ENCODE results near the gene RGPD5.
"Not testable (repeated sequence)": the region's sequence is repeated elsewhere in the genome, so short reads cannot be mapped to it uniquely, and the experiment has no call there.

RGPD5 gene
- long read RNA-seq, partial matches to known transcripts, result 4 of 7 reads
- long read RNA-seq, other reads (novel, unspliced or antisense), result 3 of 7 reads

DNA sequence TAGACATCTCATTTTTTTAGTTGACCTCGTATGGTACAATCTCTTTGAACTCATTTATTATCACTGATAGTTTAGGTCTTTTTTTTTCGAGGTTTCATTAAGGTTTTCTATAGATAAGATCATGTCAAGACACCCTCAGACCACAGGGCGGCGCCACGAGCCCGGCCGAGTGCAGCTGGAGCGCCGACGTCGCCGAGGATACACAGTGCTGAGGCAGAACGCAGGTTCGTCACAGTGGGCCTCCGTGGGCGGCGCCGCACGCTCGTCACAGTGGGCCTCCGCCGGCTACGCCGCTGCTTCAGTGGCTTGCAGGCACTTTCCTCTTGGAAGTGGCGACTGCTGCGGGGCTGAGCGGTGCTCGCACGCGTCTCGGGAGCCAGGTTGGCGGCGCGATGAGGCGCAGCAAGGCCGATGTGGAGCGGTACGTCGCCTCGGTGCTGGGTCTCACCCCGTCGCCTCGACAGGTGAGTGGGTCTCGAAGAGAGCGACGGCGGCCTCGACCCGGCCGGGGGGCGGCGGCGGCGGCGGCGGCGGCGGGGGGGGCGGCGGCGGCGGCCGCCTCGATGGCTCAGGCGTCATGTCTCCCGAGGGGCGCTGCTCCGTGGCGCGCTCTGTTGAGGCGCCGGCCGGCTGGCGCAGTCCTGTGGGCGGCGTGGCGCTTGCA, at the start of gene RGPD5:
RGPD5 (plus strand) TSS at position 232 of the 664 bp plus-strand sequence; CDS start at position 393, 161 bp downstream.
- not testable (repeated sequence) for H3K4me3 ChIP-seq (replicated peaks; ENCODE audit: insufficient read depth, low read length); H3K27ac ChIP-seq (replicated peaks); H3K27me3 ChIP-seq (ENCODE audit: insufficient read depth, poor library complexity, severe bottlenecking); DNase-seq (ENCODE audit: low read depth in 1 of 2, low spot score in 1 of 2)

DNA sequence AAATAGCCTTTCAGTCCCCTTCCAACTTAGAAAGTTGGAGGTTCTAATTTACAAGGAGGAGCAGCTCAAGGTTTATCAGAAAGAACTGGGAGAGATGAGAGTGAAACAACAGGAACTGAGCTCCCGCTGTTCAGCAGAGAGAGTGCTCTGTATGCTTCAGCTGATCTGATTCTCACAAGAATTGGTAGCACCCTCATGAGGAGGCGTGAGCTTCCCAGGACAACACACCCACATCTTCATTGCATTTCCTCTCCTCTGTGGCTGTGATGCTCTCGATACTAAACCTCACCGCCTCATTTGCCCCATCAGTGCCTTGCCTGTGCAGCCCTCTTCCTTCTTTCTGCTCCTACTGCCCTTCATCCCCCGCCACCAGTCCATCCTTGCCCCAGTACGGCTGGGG, 42.5 kb upstream of the RGPD5 start:
- not testable (repeated sequence) for H3K27ac ChIP-seq (replicated peaks); H3K27me3 ChIP-seq (ENCODE audit: insufficient read depth, poor library complexity, severe bottlenecking); DNase-seq (ENCODE audit: low read depth in 1 of 2, low spot score in 1 of 2); H3K4me3 ChIP-seq (replicated peaks; ENCODE audit: insufficient read depth, low read length)

DNA sequence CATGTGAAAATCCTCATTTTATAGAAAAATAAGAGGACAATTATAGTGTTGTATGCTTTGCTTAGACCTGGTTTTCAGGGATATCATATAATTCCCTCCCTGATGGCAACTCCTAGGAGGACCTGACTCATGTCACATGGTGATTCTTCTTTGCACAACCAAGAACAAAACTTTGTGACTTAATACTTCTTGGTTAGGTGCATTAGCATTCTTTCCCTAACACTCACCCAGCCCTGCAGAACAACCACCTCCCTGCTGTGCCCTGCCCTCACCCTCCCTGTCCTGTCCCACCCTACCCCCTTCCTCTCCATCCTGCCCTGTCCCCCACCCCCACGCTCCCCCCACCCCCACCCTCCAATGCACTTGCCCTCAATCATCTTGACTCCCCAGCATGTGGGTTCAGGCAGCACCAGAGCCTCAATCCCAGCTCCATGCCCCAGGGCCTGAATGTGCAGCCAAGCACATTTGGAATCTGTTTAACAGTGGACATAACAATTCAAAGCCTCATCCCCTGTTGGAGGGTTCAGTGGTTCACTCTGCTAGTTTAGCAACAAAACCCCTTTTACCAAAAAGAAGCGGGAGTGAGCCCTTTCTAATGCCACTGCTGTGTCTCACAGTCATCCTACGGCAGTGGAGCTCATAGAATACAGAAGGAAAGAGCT, 36.8 kb upstream of the RGPD5 start:
- not testable (repeated sequence) for H3K4me3 ChIP-seq (replicated peaks; ENCODE audit: insufficient read depth, low read length); H3K27me3 ChIP-seq (ENCODE audit: insufficient read depth, poor library complexity, severe bottlenecking); H3K27ac ChIP-seq (replicated peaks); DNase-seq (ENCODE audit: low read depth in 1 of 2, low spot score in 1 of 2)

DNA sequence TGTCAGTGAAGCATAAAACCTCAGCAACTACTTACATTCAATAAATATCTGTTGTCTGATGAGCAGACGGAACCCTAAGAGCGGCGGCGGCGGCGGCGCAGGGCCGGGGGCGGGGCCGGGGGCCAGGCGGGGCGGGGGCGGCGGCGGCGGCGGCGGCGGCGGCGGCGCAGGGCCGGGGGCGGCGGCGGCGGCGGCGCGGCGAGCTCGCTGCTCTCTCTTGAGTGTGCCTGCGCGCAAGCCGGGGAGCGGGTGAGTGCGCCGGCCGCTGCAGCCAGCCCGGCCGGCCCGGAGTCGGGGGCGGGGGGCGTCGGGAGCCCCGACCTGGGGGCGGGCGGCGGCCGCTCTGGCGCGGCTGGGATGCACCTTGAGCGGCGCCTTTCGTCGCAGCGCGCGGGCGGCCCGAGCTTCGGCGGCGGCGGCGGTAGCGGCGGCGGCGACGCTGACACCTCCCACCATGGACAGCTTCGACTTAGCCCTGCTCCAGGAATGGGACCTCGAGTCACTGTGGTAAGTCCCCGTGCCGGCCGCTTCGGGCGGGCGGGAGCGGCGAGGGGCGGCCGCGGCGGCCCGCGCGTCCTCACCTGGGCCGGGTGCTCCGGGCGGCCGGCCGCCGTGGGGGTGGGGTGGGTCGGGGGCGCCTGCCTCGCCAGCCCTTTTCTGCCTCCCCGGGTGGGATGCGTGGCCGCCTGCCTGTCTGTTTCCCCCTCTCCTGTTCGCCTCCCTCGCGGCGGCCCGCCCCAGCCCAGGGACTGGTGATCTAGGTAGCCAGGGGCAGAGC, 33.7 kb upstream of the RGPD5 start:
- H3K4me3 ChIP-seq (replicated peaks; ENCODE audit: insufficient read depth, low read length); DNase-seq (ENCODE audit: low read depth in 1 of 2, low spot score in 1 of 2); H3K27ac ChIP-seq (replicated peaks); H3K27me3 ChIP-seq (ENCODE audit: insufficient read depth, poor library complexity, severe bottlenecking): not testable (repeated sequence)

DNA sequence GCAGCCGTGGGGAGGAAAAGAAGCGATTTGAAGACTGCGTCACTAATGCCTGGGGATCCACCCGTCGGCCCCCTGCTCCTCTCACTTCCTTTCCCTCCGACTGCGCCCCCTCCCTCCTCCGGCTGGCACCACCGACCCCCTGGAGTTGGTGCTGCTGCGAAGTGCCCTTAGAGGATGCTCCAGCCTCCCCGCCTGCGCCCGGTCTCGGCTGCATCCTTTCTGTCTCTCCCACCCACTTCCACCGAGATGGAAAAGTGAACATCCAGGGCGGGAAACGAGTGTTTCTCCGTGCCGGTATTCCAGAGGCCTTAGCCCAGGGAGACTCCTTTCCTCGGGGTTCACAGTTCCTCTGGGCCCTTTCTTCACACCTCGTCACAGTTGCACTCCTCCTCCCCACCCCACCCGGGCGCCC, 33.1 kb upstream of the RGPD5 start:
- not testable (repeated sequence) for H3K27me3 ChIP-seq (ENCODE audit: insufficient read depth, poor library complexity, severe bottlenecking); DNase-seq (ENCODE audit: low read depth in 1 of 2, low spot score in 1 of 2); H3K27ac ChIP-seq (replicated peaks); H3K4me3 ChIP-seq (replicated peaks; ENCODE audit: insufficient read depth, low read length)

DNA sequence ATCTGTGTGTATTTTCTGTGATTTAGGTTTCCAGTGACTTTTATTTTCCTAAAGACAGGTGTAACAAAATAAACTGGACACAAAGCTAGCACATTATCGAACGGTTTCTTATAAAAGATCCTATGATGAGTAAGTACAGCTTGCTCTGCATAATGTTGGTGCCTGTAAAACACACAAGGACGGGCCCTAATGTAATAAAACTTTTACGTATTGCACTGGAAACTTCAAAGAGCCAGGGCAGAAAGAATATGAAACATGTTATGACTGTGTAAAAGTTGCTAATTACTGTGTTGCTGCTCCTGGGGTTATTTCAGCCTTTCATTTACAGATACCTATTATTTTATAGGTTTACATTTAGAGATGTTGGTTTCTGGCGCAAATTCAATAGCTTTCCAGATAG, 32.1 kb upstream of the RGPD5 start:
- DNase-seq (ENCODE audit: low read depth in 1 of 2, low spot score in 1 of 2); H3K27me3 ChIP-seq (ENCODE audit: insufficient read depth, poor library complexity, severe bottlenecking); H3K4me3 ChIP-seq (replicated peaks; ENCODE audit: insufficient read depth, low read length); H3K27ac ChIP-seq (replicated peaks): not testable (repeated sequence)

DNA sequence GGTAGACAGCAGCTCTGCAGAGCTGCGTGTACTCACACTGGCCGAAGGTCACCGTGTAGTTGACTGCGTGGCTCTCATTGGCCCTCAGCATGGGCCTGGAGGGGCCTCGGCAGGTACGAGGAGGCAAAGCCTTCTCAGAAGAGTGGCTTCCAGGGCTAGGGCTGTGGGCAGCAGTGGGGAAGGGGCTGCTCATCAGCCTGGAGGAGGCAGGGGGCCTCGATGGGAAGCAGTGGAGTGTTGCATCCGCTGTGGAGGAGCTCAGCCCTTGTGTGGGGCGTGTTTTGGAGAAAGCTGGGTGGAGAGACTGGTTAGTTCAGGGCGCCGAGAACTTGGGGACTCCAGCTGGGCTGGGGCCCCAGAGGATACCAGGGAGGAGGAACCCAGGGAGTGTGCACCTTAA, 28.0 kb upstream of the RGPD5 start:
- not testable (repeated sequence) for DNase-seq (ENCODE audit: low read depth in 1 of 2, low spot score in 1 of 2); H3K27me3 ChIP-seq (ENCODE audit: insufficient read depth, poor library complexity, severe bottlenecking)

DNA sequence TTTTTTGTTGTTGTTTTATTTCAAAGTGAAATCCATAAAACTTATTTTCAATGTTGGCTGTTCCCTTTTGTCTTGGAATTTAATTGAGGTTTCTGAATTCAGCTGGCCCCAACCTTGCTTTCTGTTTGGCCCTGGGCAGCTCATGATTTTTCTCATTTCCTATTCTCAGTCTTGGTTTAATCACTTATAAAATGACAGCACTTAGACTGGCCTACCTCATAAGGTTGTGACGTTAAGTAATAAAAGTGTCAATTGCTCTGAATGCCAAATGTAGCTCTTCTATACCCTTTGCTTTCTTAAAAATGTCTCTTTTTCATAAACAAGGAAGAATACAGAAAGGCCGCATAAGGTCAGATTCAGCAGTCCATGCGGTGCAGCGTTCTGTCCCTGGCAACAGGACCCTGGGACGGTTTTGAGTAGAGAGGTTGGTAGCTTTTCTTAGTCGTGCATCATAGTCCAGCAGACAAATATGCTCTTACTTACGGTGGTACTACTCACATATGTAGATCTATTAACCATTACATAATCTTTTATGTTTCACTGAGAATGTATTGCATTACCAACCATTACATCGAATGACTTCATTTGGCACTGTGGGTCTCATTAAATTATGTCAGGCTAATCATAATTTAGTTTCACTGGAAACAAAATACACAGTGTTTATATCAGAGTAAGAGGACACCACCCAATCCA, 27.1 kb upstream of the RGPD5 start:
- not testable (repeated sequence) for DNase-seq (ENCODE audit: low read depth in 1 of 2, low spot score in 1 of 2); H3K4me3 ChIP-seq (replicated peaks; ENCODE audit: insufficient read depth, low read length); H3K27me3 ChIP-seq (ENCODE audit: insufficient read depth, poor library complexity, severe bottlenecking); H3K27ac ChIP-seq (replicated peaks)

More for the DNA sequence above, 28.0 kb upstream of the RGPD5 start:
- not testable (repeated sequence) for H3K27ac ChIP-seq (replicated peaks); H3K4me3 ChIP-seq (replicated peaks; ENCODE audit: insufficient read depth, low read length)

DNA sequence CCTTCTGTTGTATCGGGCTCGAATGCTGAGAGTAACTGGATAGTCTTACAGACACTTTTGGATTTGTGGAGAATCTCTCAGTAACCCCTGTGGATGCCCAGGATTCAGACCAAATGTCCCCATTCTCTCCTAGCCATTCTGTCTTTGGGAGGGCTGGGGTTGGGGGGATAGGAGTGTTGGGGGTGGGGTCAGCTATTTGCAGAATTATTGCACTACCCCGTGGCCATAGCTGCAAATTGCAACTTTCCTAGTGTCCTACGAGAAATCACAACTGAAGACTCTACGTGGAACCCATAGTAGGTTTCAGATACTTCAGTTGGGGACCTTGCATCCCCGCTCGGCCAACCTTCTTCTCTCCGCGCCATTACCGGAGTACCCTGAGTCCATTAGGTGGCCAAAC, 25.2 kb upstream of the RGPD5 start:
- H3K4me3 ChIP-seq (replicated peaks; ENCODE audit: insufficient read depth, low read length); H3K27me3 ChIP-seq (ENCODE audit: insufficient read depth, poor library complexity, severe bottlenecking); DNase-seq (ENCODE audit: low read depth in 1 of 2, low spot score in 1 of 2); H3K27ac ChIP-seq (replicated peaks): not testable (repeated sequence)

DNA sequence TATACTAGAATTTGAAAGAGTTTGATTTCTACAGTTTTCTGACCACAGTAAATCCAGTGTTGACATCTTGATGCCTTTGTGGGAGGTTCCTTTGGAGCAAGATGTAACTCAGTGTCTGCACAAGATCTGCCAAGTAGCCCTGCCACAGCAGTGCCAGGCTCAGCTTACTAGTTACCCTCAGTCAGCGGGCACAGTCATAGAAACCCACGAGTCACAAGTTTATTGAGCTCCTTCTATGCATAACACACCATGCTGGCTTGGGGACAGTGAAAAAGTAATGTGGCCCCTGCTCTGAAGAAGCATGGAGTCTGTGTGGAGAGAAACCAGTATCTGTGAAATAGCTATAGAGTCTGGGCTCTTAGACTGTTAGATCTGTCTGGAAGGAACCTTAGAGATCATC, 15.0 kb upstream of the RGPD5 start:
- not testable (repeated sequence) for DNase-seq (ENCODE audit: low read depth in 1 of 2, low spot score in 1 of 2); H3K4me3 ChIP-seq (replicated peaks; ENCODE audit: insufficient read depth, low read length); H3K27me3 ChIP-seq (ENCODE audit: insufficient read depth, poor library complexity, severe bottlenecking); H3K27ac ChIP-seq (replicated peaks)

DNA sequence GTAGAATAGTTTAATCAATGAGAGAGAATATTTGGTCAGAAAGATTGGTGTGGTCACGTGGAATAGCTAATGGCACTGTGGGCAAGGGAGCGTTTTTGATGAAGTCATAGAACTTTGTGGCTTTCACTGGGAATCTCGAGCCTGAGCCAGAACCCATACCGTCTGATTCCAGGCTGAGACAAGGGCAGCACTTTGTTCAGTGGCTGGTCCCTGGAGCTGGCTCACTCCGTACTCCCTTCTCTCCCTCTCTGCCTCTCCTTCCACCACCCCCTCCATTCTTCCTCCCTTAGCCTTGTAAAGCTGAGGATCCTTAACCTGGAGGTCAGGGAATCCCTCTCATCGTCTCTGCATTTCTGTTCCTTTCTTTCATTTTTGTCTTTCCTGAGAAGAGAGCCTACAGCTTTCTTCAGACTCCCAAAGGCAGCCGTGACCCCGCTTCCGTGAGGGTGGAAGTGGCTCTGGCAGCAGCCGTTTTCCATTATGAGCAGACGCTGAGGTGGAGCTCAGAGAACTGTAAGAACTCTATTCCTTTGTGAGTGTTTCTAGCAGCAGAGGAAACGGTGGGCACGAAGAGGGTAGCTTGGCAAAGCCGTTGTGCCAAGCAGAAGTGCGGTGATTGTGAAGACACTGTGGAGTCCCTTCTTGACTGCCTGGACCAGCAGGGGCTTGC, 12.8 kb upstream of the RGPD5 start:
- H3K27ac ChIP-seq (replicated peaks); DNase-seq (ENCODE audit: low read depth in 1 of 2, low spot score in 1 of 2); H3K4me3 ChIP-seq (replicated peaks; ENCODE audit: insufficient read depth, low read length); H3K27me3 ChIP-seq (ENCODE audit: insufficient read depth, poor library complexity, severe bottlenecking): not testable (repeated sequence)

DNA sequence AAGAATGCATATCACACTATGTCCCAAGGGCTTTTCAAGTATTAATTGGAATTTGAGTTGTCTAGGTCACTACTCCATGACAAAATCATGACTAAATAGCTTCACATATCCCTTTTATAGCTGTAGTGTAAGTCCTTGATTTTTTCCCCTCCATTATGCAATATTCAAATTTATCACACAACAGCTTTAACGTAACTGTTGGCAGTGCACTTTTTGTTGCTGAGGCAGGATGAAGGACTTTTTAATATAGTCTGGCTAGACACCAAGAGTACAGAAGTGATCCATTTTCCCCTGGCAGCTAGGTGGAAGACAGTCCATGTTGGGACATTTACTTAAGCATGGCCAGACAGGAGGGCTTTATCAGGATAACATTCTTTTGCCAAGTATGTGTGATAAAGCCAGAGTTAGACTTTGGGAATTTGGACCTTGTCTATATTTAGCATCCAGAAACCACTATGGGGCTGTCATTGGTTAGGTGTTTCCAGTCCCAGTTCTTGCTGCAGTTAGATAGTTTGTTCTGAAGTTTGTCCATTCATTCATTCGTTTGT, 11.6 kb upstream of the RGPD5 start:
- not testable (repeated sequence) for H3K27me3 ChIP-seq (ENCODE audit: insufficient read depth, poor library complexity, severe bottlenecking); H3K4me3 ChIP-seq (replicated peaks; ENCODE audit: insufficient read depth, low read length); H3K27ac ChIP-seq (replicated peaks); DNase-seq (ENCODE audit: low read depth in 1 of 2, low spot score in 1 of 2)

DNA sequence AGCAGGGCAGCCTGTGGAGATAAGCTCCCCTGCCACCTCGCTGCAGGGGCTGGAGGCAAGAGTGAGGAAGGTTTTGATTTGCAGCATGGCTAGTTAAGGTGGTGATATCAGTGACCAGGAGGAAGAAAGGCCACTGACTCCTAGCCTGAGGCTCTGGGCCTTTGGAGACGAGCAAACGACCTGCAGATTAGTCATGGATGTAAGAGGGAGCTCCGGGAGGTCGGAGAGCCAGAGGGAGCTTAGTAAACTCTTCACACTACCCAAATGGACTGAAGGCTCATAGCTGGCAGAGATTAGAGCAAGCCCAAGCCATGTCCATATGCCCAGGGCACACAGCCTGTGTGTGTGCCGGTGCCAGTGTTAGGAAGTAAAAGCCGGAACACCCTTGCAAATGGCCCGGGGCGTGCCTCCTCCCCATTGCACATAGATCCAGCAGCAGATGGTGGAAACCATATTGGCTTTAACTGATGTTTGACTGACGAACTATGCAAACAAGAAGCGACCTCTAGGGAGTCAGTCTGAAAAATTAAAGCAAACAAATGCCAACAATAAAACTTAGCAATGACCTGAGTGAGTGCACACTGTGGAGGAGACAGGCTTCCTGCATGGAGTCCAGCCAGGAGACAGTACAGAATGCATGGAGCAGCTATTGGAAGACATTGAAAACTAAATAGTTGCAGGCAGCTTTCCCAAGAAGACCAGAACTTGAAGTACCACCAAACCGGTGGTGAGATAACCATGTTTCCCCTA, 2.4 kb upstream of the RGPD5 start:
- not testable (repeated sequence) for H3K27me3 ChIP-seq (ENCODE audit: insufficient read depth, poor library complexity, severe bottlenecking); DNase-seq (ENCODE audit: low read depth in 1 of 2, low spot score in 1 of 2); H3K27ac ChIP-seq (replicated peaks); H3K4me3 ChIP-seq (replicated peaks; ENCODE audit: insufficient read depth, low read length)

Measured in HL-60 (cell line).